WTC11 (cell line): ENCODE results near the gene PVALEF. TPM values are rescaled to one million over a fixed set of nuclear protein-coding genes. Genes with fewer than 3 reads are reported as not detected.
A peak's percentile ranks its signal among the peaks of the same experiment; 100 is the strongest.

Source experiments
- ATAC-seq: fragments of 200-7000 bp; cut with Tn5 transposase; 2 replicates; pipeline ENCODE4 v1.10.0; 2021; ENCODE audit warnings: mild to moderate bottlenecking, moderate library complexity
- CTCF ChIA-PET: fragments of 300-600 bp; sonication (Branson Sonifier 250); formaldehyde crosslinking; loops from one replicate; lab custom pipeline; 2021; ENCODE audit warnings: antibody characterized with exemption; lab: Charles Lee
- POLR2A ChIA-PET: fragments of 350-600 bp; sonication (Branson Sonifier 250); formaldehyde crosslinking; loops from one replicate; lab custom pipeline; 2021; ENCODE audit warnings: antibody characterized with exemption; lab: Charles Lee
- DNase-seq: peaks from one replicate; pipeline ENCODE4 v3.0.0; 2021; ENCODE audit warnings: low spot score
- H3K27ac Mint-ChIP-seq: 2 replicates; pipeline ENCODE4 v1.8.0; 2021; ENCODE audit warnings: mixed read lengths
- H3K27me3 Mint-ChIP-seq: 2 replicates; pipeline ENCODE4 v1.8.0; 2021; ENCODE audit warnings: low read depth, mild to moderate bottlenecking, moderate library complexity, mixed read lengths
- H3K36me3 Mint-ChIP-seq: 2 replicates; pipeline ENCODE4 v1.8.0; 2021; ENCODE audit warnings: mixed read lengths
- H3K4me1 Mint-ChIP-seq: 2 replicates; pipeline ENCODE4 v1.8.0; 2022; ENCODE audit warnings: mixed read lengths
- H3K4me3 Mint-ChIP-seq: 2 replicates; pipeline ENCODE4 v1.8.0; 2021; ENCODE audit warnings: mild to moderate bottlenecking, moderate library complexity, mixed read lengths
- H3K9me3 Mint-ChIP-seq: 2 replicates; pipeline ENCODE4 v1.8.0; 2021; ENCODE audit warnings: mixed read lengths
- ATF1 ChIP-seq: sonication (generic); formaldehyde crosslinking; IDR thresholded peaks from 2 replicates; pipeline ENCODE4 v1.8.1; 2023; ENCODE audit warnings: mild to moderate bottlenecking, moderate library complexity, missing genetic modification reagents
- CREB1 ChIP-seq: sonication (generic); formaldehyde crosslinking; IDR thresholded peaks from 2 replicates; pipeline ENCODE4 v1.8.0; 2023; ENCODE audit warnings: mild to moderate bottlenecking, missing genetic modification reagents
- ETV6 ChIP-seq: sonication (generic); formaldehyde crosslinking; IDR thresholded peaks from 2 replicates; pipeline ENCODE4 v1.8.1; 2022; ENCODE audit warnings: mild to moderate bottlenecking, missing genetic modification reagents
- FOXP1 ChIP-seq: sonication (generic); formaldehyde crosslinking; IDR thresholded peaks from 2 replicates; pipeline ENCODE4 v1.8.0; 2022; ENCODE audit warnings: missing genetic modification reagents, mild to moderate bottlenecking, moderate library complexity, borderline replicate concordance
- MXD4 ChIP-seq: fragments of 250-450 bp; sonication (Bioruptor Pico); IDR thresholded peaks from 2 replicates; pipeline ENCODE4 v1.8.0; 2021; ENCODE audit warnings: mild to moderate bottlenecking, moderate library complexity, borderline replicate concordance
- NFYB ChIP-seq: sonication (generic); formaldehyde crosslinking; conservative IDR thresholded peaks from 2 replicates; pipeline ENCODE4 v1.8.0; 2022; ENCODE audit warnings: low read depth, missing genetic modification reagents
- OVOL2 ChIP-seq: fragments of 250-450 bp; sonication (Bioruptor Pico); IDR thresholded peaks from 2 replicates; pipeline ENCODE4 v1.9.0; 2021; ENCODE audit warnings: mild to moderate bottlenecking, borderline replicate concordance
- SMAD4 ChIP-seq: sonication (generic); formaldehyde crosslinking; IDR thresholded peaks from 2 replicates; pipeline ENCODE4 v1.8.0; 2022; ENCODE audit warnings: mild to moderate bottlenecking, missing genetic modification reagents
- SP1 ChIP-seq: sonication (generic); formaldehyde crosslinking; conservative IDR thresholded peaks from 2 replicates; pipeline ENCODE4 v1.8.1; 2022; ENCODE audit warnings: missing genetic modification reagents
- TEAD4 ChIP-seq: sonication (generic); formaldehyde crosslinking; IDR thresholded peaks from 2 replicates; pipeline ENCODE4 v1.8.0; 2022; ENCODE audit warnings: mild to moderate bottlenecking, missing genetic modification reagents
- ZNF671 ChIP-seq: fragments of 250-450 bp; sonication (Bioruptor Pico); IDR thresholded peaks from 2 replicates; pipeline ENCODE4 v1.8.0; 2021; ENCODE audit warnings: mild to moderate bottlenecking
- total RNA-seq: library from RNA; stranded (reverse); gene quantifications from 3 replicates; pipeline ENCODE4 v1.2.3, GENCODE V29; 2021
- TF ChIP-seq, protein P1 (sequence below): sonication (generic); formaldehyde crosslinking; IDR thresholded peaks from 2 replicates; pipeline ENCODE4 v1.8.0; 2023; ENCODE audit warnings: mild to moderate bottlenecking, missing genetic modification reagents
- TF ChIP-seq, protein P2 (sequence below): sonication (generic); formaldehyde crosslinking; IDR thresholded peaks from 2 replicates; pipeline ENCODE4 v1.8.1; 2022; ENCODE audit warnings: low read depth, mild to moderate bottlenecking, moderate library complexity, missing genetic modification reagents, borderline replicate concordance
- TF ChIP-seq, protein P3 (sequence below): fragments of 250-450 bp; sonication (Bioruptor Pico); IDR thresholded peaks from 2 replicates; pipeline ENCODE4 v1.9.0; 2021; ENCODE audit warnings: mild to moderate bottlenecking
- TF ChIP-seq, protein P4 (sequence below): sonication (generic); formaldehyde crosslinking; IDR thresholded peaks from 2 replicates; pipeline ENCODE4 v1.8.0; 2022; ENCODE audit warnings: mild to moderate bottlenecking, missing genetic modification reagents
- TF ChIP-seq, protein P5 (sequence below): fragments of 250-450 bp; sonication (Bioruptor Pico); IDR thresholded peaks from 2 replicates; pipeline ENCODE4 v1.9.0; 2021; ENCODE audit warnings: mild to moderate bottlenecking, borderline replicate concordance
- TF ChIP-seq, protein P6 (sequence below): fragments of 250-450 bp; sonication (Bioruptor Pico); conservative IDR thresholded peaks from 2 replicates; pipeline ENCODE4 v1.9.0; 2021; ENCODE audit warnings: mild to moderate bottlenecking

PVALEF gene
- total RNA-seq, 1 experiment from 2014 or later: not detected

DNA sequence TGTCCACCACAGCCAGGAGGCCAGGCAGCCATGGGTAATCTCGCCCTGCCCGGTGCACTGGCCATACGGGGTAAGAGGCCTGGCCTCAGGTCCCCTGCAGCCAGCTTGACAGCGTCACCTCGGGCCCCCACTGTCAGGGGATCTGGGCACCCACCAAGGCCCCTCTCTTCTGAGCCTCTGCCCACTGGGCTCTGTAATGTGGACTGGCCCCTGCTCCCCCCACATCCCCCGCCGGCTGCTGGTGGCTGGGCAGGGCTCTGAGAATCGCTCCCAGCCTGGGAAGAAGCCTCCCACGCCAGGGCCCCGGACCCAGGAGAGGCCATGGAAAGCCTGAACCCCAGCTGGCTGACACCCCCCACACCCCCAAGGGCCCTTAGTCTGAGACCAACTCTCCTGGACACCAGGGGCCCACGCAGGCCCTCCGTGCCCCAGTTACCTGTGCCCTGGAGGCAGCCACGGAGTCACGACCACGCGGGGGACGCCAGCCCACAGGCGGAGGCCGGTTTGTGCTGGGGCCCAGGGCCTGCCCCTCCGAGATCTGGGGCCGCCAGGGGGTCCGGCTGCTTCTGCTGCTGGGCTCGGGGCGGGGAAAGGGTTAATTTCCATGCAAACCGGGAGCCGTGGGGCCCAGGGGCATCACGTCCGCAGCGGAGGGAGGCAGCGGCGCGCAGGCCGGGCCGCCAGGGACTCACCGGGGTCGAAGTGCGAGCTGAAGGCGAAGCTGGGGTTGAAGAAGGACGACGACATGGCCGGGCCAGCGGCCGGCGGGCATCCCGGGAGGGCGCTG, at the start of gene PVALEF (continued):
- TF ChIP-seq, protein P1, sequence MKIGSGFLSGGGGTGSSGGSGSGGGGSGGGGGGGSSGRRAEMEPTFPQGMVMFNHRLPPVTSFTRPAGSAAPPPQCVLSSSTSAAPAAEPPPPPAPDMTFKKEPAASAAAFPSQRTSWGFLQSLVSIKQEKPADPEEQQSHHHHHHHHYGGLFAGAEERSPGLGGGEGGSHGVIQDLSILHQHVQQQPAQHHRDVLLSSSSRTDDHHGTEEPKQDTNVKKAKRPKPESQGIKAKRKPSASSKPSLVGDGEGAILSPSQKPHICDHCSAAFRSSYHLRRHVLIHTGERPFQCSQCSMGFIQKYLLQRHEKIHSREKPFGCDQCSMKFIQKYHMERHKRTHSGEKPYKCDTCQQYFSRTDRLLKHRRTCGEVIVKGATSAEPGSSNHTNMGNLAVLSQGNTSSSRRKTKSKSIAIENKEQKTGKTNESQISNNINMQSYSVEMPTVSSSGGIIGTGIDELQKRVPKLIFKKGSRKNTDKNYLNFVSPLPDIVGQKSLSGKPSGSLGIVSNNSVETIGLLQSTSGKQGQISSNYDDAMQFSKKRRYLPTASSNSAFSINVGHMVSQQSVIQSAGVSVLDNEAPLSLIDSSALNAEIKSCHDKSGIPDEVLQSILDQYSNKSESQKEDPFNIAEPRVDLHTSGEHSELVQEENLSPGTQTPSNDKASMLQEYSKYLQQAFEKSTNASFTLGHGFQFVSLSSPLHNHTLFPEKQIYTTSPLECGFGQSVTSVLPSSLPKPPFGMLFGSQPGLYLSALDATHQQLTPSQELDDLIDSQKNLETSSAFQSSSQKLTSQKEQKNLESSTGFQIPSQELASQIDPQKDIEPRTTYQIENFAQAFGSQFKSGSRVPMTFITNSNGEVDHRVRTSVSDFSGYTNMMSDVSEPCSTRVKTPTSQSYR (CRISPR knock-in tag): no peak
- 0 out of 2 replicates have a peak, but pooled peaks have one; percentile 22 for TF ChIP-seq SP1 (CRISPR knock-in tag)
- TF ChIP-seq FOXP1 (CRISPR knock-in tag): 0 out of 2 replicates have a peak, but pooled peaks have one; percentile 38
- TF ChIP-seq, protein P2, sequence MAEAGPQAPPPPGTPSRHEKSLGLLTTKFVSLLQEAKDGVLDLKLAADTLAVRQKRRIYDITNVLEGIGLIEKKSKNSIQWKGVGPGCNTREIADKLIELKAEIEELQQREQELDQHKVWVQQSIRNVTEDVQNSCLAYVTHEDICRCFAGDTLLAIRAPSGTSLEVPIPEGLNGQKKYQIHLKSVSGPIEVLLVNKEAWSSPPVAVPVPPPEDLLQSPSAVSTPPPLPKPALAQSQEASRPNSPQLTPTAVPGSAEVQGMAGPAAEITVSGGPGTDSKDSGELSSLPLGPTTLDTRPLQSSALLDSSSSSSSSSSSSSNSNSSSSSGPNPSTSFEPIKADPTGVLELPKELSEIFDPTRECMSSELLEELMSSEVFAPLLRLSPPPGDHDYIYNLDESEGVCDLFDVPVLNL (CRISPR knock-in tag): no peak
- TF ChIP-seq, protein P3, sequence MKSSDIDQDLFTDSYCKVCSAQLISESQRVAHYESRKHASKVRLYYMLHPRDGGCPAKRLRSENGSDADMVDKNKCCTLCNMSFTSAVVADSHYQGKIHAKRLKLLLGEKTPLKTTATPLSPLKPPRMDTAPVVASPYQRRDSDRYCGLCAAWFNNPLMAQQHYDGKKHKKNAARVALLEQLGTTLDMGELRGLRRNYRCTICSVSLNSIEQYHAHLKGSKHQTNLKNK (CRISPR knock-in tag): no peak
- no peak for TF ChIP-seq CREB1 (CRISPR knock-in tag)
- TF ChIP-seq, protein P4, sequence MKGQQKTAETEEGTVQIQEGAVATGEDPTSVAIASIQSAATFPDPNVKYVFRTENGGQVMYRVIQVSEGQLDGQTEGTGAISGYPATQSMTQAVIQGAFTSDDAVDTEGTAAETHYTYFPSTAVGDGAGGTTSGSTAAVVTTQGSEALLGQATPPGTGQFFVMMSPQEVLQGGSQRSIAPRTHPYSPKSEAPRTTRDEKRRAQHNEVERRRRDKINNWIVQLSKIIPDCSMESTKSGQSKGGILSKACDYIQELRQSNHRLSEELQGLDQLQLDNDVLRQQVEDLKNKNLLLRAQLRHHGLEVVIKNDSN (CRISPR knock-in tag): no peak
- no peak for TF ChIP-seq ZNF671 (CRISPR knock-in tag)
- no peak for TF ChIP-seq OVOL2 (CRISPR knock-in tag)
- no peak for TF ChIP-seq ETV6 (CRISPR knock-in tag)
- TF ChIP-seq MXD4 (CRISPR knock-in tag): no peak
- no peak for TF ChIP-seq TEAD4 (CRISPR knock-in tag)
- TF ChIP-seq, all 79 proteins: peak for 5

DNA sequence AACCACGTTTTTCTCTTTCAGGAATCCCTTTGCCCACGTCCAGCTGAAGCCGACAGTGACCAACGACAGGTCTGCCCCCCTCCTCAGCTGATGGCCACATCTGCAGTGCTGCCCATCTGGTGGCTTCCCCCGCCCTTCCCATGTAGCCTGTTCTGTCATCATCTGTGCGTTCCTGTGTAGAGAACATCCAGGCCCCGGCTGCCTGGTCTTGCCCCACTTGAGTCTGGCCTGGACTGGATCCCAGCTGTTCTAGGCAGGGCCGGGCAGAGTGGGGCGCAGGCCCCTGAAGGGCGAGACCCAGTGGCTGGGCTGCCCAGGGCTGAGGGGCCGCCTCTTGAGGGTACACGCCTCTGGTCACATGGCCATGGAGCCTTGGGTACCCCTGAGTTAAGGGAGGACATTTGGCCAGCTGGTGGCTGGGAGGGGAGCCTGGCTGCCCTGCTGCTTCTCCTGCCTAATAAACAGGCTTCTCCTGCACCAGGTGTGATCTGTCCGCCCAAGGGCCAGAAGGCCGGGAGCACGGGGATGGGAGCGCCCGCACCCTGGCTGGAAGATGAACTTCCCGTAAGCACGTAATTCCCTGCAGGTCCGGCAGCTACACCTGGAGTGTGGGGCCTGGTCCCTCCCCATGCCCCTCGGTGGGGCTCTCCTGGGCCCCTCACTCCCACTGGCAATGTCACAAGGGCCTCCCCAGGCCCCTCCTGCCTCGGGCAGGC, 49.4 kb upstream of the PVALEF start:
- no peak for DNase-seq

DNA sequence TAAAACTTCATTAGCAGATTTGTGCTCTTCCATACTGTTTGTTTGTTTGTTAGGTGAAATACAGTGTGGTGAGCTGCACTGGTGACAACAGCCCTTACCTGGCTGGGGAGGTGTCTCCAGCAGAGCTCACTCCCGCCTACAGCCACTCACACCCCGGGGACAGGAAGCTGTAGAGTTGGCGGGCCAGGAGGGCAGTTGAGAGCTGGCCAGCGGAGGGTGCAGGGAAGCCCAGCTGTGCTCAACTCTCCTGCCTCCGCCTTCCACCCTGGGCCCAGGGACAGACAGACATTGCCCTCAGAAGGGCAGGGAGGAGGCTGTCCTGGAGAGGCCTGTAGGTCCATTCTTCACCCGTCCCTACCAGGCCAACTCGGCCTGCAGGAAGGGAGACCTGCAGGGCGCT, 48.6 kb upstream of the PVALEF start:
- no peaks in the 10 kb centered on the region for H3K36me3 Mint-ChIP-seq
- H3K27me3 Mint-ChIP-seq: no peaks in the 10 kb centered on the region
- DNase-seq (no peak), ATAC-seq (no peak)
- H3K9me3 Mint-ChIP-seq: no peaks in the 10 kb centered on the region
- CTCF ChIA-PET: interaction anchor here (0.7 to 4.2 kb wide), 5 partner anchors 15 to 132 kb away, joined by 3 to 25 read pairs (median 3); no protein-coding TSS in a partner anchor
- no peaks in the 10 kb centered on the region for H3K4me1 Mint-ChIP-seq
- no peak overlapping the region for H3K4me3 Mint-ChIP-seq
- POLR2A ChIA-PET: no interaction called here
- H3K27ac Mint-ChIP-seq: no peak overlapping the region
- TF ChIP-seq NFYB (CRISPR knock-in tag) (no peak), SMAD4 (no peak)
- TF ChIP-seq, protein P5, sequence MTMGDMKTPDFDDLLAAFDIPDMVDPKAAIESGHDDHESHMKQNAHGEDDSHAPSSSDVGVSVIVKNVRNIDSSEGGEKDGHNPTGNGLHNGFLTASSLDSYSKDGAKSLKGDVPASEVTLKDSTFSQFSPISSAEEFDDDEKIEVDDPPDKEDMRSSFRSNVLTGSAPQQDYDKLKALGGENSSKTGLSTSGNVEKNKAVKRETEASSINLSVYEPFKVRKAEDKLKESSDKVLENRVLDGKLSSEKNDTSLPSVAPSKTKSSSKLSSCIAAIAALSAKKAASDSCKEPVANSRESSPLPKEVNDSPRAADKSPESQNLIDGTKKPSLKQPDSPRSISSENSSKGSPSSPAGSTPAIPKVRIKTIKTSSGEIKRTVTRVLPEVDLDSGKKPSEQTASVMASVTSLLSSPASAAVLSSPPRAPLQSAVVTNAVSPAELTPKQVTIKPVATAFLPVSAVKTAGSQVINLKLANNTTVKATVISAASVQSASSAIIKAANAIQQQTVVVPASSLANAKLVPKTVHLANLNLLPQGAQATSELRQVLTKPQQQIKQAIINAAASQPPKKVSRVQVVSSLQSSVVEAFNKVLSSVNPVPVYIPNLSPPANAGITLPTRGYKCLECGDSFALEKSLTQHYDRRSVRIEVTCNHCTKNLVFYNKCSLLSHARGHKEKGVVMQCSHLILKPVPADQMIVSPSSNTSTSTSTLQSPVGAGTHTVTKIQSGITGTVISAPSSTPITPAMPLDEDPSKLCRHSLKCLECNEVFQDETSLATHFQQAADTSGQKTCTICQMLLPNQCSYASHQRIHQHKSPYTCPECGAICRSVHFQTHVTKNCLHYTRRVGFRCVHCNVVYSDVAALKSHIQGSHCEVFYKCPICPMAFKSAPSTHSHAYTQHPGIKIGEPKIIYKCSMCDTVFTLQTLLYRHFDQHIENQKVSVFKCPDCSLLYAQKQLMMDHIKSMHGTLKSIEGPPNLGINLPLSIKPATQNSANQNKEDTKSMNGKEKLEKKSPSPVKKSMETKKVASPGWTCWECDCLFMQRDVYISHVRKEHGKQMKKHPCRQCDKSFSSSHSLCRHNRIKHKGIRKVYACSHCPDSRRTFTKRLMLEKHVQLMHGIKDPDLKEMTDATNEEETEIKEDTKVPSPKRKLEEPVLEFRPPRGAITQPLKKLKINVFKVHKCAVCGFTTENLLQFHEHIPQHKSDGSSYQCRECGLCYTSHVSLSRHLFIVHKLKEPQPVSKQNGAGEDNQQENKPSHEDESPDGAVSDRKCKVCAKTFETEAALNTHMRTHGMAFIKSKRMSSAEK: no peak
- TF ChIP-seq, protein P6, sequence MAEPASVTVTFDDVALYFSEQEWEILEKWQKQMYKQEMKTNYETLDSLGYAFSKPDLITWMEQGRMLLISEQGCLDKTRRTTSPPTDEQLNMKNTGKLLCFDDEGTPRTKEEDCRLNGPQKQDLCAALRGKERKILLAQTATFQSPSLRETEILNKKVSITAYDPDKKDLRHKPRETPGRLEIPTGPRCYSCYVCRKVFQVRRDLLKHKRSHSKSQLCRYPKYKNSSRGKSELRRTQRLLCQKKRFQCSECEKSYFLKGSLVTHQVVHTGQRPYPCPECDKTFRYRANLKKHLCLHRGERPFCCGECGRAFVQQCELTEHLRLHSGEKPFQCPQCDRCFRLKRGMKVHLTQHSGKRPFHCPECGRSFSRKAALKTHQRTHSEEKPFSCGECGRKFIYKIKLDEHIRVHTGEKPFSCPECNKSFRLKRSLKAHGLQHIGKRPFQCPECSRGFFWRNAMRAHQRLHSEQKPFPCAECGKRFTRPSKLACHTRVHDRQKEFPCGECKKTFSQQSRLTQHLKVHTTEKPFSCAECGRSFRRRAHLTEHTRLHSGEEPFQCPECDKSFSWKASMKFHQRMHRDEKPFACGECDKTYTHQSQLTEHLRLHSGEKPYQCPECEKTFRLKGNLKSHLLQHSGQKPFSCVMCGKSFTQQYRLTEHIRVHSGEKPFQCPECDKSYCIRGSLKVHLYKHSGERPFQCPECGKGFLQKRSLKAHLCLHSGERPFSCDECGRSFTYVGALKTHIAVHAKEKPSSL: no peak

More for the DNA sequence above, 49.4 kb upstream of the PVALEF start:
- ChIA-PET POLR2A (no interaction called here), CTCF (interaction anchor here (0.7 to 4.2 kb wide), 3 partner anchors 14 to 131 kb away, joined by 3 to 25 read pairs (median 3); no protein-coding TSS in a partner anchor)
- no peak for ATAC-seq
- Mint-ChIP-seq H3K4me3 (no peak overlapping the region), H3K27ac (no peak overlapping the region), H3K9me3 (no peaks in the 10 kb centered on the region), H3K4me1 (no peaks in the 10 kb centered on the region), H3K27me3 (no peaks in the 10 kb centered on the region), H3K36me3 (no peaks in the 10 kb centered on the region)
- TF ChIP-seq, protein P3 (CRISPR knock-in tag): no peak
- no peak for TF ChIP-seq ATF1 (CRISPR knock-in tag)
